GM23338 (cell line): ENCODE results near the gene FRG2B.
"Not testable (repeated sequence)": the region's sequence is repeated elsewhere in the genome, so short reads cannot be mapped to it uniquely, and the experiment has no call there.

Experiments
- CTCF ChIP-seq, 2 experiments: fragments of 200-600 bp in 1 of 2; sonication (generic) in 1 of 2; conservative IDR thresholded peaks; 2 replicates each; pipeline versions ENCODE4 v1.5.1 to v1.6.1; 2016 to 2017; ENCODE audit warnings: antibody characterized with exemption in 2 of 2, low read depth in 2 of 2, mild to moderate bottlenecking in 2 of 2, moderate library complexity in 1 of 2
- EZH2 ChIP-seq: fragments of 200-600 bp; sonication (generic); IDR thresholded peaks from one replicate; pipeline ENCODE4 v1.8.0; 2017; ENCODE audit warnings: antibody characterized with exemption, mild to moderate bottlenecking, low read depth; ENCODE audit not compliant: unreplicated experiment
- POLR2AphosphoS5 ChIP-seq: IDR thresholded peaks from 2 replicates; pipeline ENCODE4 v1.6.1; 2016; ENCODE audit warnings: antibody characterized with exemption, low read depth
- REST ChIP-seq: IDR thresholded peaks from one replicate; pipeline ENCODE4 v1.6.1; 2018; ENCODE audit warnings: antibody characterized with exemption; ENCODE audit not compliant: unreplicated experiment

DNA sequence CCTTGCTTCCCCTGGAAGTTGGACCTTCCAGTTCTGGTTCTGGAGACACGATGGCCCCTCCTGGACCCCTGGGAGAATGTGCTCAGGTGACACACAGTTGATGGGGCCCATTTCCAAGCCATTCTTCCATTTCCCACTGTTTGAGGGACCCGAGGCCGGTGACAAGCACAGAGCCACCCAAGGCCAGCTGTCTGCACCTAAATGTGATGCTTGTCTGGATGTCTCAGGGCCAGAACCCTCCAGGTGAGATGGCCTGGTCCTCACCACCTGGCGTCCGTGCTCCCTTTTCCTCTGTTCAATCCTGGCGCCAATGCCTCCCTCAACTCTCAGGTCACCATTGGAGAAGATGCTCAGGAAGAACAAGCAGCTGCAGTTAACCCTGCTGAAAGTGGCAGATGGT is 33.9 kb upstream of the FRG2B start:
- TF ChIP-seq CTCF (conservative IDR thresholded peaks at IDR 0.05; ENCODE audit: low read depth in 2 of 2); POLR2AphosphoS5; EZH2; REST: not testable (repeated sequence)
